Liver (tissue), 9 donors: Measurements from ENCODE around the gene POLR3A. TPM values are rescaled to one million over a fixed set of nuclear protein-coding genes. Genes with fewer than 3 reads are reported as not detected.
A peak's percentile ranks its signal among the peaks of the same experiment; 100 is the strongest.

ENCODE experiments used
- DNase-seq: peaks from one replicate; pipeline ENCODE4 v3.0.0-alpha.2; 2017; ENCODE audit warnings: low spot score
- H3K27ac ChIP-seq, 2 donors: one replicate each; pipeline ENCODE4 v1.7.0; 2013; ENCODE audit warnings: inconsistent platforms in 2 of 2, low read length in 2 of 2, control low read depth in 1 of 2, low read depth in 1 of 2, mild to moderate bottlenecking in 1 of 2
- H3K27me3 ChIP-seq, 4 donors: one replicate each; pipeline versions ENCODE4 v1.6.1 to v1.7.0; 2013; ENCODE audit warnings: low read length in 3 of 4, inconsistent platforms in 1 of 4, mild to moderate bottlenecking in 1 of 4, moderate library complexity in 1 of 4; ENCODE audit not compliant: control insufficient read depth in 4 of 4, insufficient read depth in 4 of 4
- H3K36me3 ChIP-seq, 4 donors: one replicate each; pipeline versions ENCODE4 v1.6.1 to v1.7.0; 2013; ENCODE audit warnings: low read length in 3 of 4, mild to moderate bottlenecking in 3 of 4, low read depth in 1 of 4, moderate library complexity in 1 of 4; ENCODE audit not compliant: control insufficient read depth in 4 of 4, insufficient read depth in 3 of 4
- H3K4me1 ChIP-seq, 4 donors: one replicate each; pipeline versions ENCODE4 v1.6.1 to v1.7.0; 2013; ENCODE audit warnings: low read length in 3 of 4, mild to moderate bottlenecking in 3 of 4, moderate library complexity in 1 of 4; ENCODE audit not compliant: control insufficient read depth in 4 of 4, insufficient read depth in 4 of 4
- H3K4me3 ChIP-seq, 3 donors: one replicate each; pipeline versions ENCODE4 v1.6.1 to v1.7.0; 2013; ENCODE audit warnings: low read length in 3 of 3, control low read depth in 1 of 3, low read depth in 1 of 3, mild to moderate bottlenecking in 1 of 3
- H3K9ac ChIP-seq, 2 donors: one replicate each; pipeline ENCODE4 v1.7.0; 2013; ENCODE audit warnings: low read length in 2 of 2, mild to moderate bottlenecking in 2 of 2, moderate library complexity in 2 of 2, control low read depth in 1 of 2, low read depth in 1 of 2
- H3K9me3 ChIP-seq, 4 donors: one replicate each; pipeline versions ENCODE4 v1.6.1 to v1.7.0; 2013; ENCODE audit warnings: low read length in 3 of 4; ENCODE audit not compliant: control insufficient read depth in 4 of 4
- EGR1 ChIP-seq, 2 donors: IDR thresholded peaks; 2 replicates each; pipeline ENCODE4 v1.6.1; 2016 to 2018; ENCODE audit warnings: antibody characterized with exemption in 2 of 2, low read depth in 2 of 2
- GABPA ChIP-seq, 2 donors: IDR thresholded peaks in 1 of 2; conservative IDR thresholded peaks in 1 of 2; 2 replicates each; pipeline ENCODE4 v1.6.1; 2016; ENCODE audit warnings: antibody characterized with exemption in 2 of 2, mild to moderate bottlenecking in 1 of 2, moderate library complexity in 1 of 2
- HNF4A ChIP-seq, 2 donors: conservative IDR thresholded peaks; 2 replicates each; pipeline ENCODE4 v1.6.1; 2016; ENCODE audit warnings: antibody characterized with exemption in 2 of 2, mild to moderate bottlenecking in 2 of 2
- HNF4G ChIP-seq: IDR thresholded peaks from 2 replicates; pipeline ENCODE4 v1.6.1; 2016; ENCODE audit warnings: antibody characterized with exemption
- JUND ChIP-seq, 2 donors: IDR thresholded peaks; 2 replicates each; pipeline ENCODE4 v1.6.1; 2016; ENCODE audit warnings: antibody characterized with exemption in 2 of 2
- NR2F2 ChIP-seq: IDR thresholded peaks from 2 replicates; pipeline ENCODE4 v1.6.1; 2016; ENCODE audit warnings: antibody characterized with exemption
- RAD21 ChIP-seq, 2 donors: IDR thresholded peaks; 2 replicates each; pipeline ENCODE4 v1.6.1; 2016; ENCODE audit warnings: antibody characterized with exemption in 2 of 2, mild to moderate bottlenecking in 2 of 2
- RXRA ChIP-seq, 2 donors: IDR thresholded peaks; 2 replicates each; pipeline ENCODE4 v1.6.1; 2017 to 2018; ENCODE audit warnings: antibody characterized with exemption in 2 of 2, mild to moderate bottlenecking in 1 of 2
- SP1 ChIP-seq: IDR thresholded peaks from 2 replicates; pipeline ENCODE4 v1.6.1; 2018; ENCODE audit warnings: antibody characterized with exemption, mild to moderate bottlenecking
- TAF1 ChIP-seq: conservative IDR thresholded peaks from 2 replicates; pipeline ENCODE4 v1.6.1; 2016; ENCODE audit warnings: antibody characterized with exemption, mild to moderate bottlenecking
- YY1 ChIP-seq: IDR thresholded peaks from 2 replicates; pipeline ENCODE4 v1.6.1; 2016; ENCODE audit warnings: antibody characterized with exemption, mild to moderate bottlenecking
- WGBS: extraction: QIAGEN DNeasy Blood & Tissue Kit; methylation state at CpG from one replicate; pipeline ENCODE4 v1.1.7; 2013; 5-methylcytosine and 5-hydroxymethylcytosine counted together
- polyA plus RNA-seq, 2 donors: library from polyadenylated mRNA; stranded (reverse) in 1 of 2; unstranded in 1 of 2; fragments of 200-250 nt in 1 of 2; fragments of >200 nt in 1 of 2; fragmentation: Nextera tagmentation in 1 of 2; extraction: Ambion mirVana in 1 of 2; gene quantifications; one replicate each; pipeline versions ENCODE4 v1.2.1 to v1.2.3, GENCODE V29; 2013 to 2015
- total RNA-seq, 2 donors: library from RNA; depleted of rRNA; stranded (reverse); fragments of >200 nt; gene quantifications; one replicate each; pipeline ENCODE4 v1.2.3, GENCODE V29; 2014
- TF ChIP-seq, protein P1 (sequence below): IDR thresholded peaks from 2 replicates; pipeline ENCODE4 v1.6.1; 2016; ENCODE audit warnings: antibody characterized with exemption, mild to moderate bottlenecking
- TF ChIP-seq, protein P2 (sequence below): IDR thresholded peaks from 2 replicates; pipeline ENCODE4 v1.6.1; 2016; ENCODE audit warnings: antibody characterized with exemption
- TF ChIP-seq, protein P3 (sequence below): IDR thresholded peaks from 2 replicates; pipeline ENCODE4 v1.6.1; 2016; ENCODE audit warnings: antibody characterized with exemption
- TF ChIP-seq, protein P4 (sequence below): fragments of 150-350 bp; IDR thresholded peaks from 2 replicates; pipeline ENCODE4 v1.5.1; 2017; ENCODE audit warnings: improper control_type of control experiment, low read depth, low read length; ENCODE audit not compliant: missing input control
- TF ChIP-seq, protein P5 (sequence below): IDR thresholded peaks from 2 replicates; pipeline ENCODE4 v1.6.1; 2016; ENCODE audit warnings: antibody characterized with exemption
- donor health status: healthy.
- donor health status: healthy.
- donor health status: healthy.
- donor health status: healthy.
- donor health status: healthy.

The POLR3A gene
- total and polyA plus RNA-seq, 4 donors, result 3.2 to 9.6 (median 5.5) TPM

DNA sequence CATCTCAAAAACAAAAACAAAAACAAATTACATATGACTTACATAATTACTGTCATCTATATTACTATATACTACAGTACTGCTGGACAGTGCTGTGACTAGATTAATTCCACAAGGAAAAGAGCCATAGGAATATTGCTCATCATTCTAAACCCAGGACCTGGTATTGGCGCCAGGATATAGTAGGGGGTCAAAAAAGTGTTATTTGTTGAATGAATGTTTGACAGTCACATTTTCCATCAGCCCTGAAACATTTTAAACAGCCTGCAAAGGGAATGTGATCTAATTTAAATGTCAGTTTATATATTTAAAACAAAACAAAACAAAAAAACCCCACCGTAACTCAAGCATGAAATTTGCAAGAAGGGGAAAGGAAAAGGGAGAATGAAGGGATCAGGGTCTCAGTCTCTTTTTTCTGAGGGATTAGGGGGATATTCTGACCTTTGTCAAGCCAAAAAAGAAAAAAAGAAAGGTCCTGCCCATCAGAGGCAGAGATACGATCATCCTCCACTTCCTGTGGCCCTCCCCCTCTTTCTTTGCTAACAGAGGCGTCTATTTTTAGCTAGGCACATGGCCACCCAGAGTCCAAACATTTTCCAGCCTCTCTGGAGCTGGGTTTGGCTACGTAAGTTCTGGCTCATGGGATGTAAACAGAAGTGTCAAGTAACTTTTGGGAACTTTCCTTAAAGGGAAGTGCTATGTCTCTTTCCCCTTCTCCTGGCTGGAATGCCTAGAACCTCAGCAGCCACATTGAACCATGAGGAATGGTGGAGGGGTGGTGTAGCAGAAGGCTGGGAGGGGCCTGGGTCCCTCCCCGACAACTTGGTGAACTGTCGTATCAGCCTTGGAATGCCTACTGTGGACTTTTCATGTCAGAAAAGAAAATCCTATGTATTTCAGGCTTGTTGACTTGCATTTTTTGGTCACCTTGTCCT lies 58.2 kb downstream of the POLR3A start (continued):
- TF ChIP-seq, protein P1, sequence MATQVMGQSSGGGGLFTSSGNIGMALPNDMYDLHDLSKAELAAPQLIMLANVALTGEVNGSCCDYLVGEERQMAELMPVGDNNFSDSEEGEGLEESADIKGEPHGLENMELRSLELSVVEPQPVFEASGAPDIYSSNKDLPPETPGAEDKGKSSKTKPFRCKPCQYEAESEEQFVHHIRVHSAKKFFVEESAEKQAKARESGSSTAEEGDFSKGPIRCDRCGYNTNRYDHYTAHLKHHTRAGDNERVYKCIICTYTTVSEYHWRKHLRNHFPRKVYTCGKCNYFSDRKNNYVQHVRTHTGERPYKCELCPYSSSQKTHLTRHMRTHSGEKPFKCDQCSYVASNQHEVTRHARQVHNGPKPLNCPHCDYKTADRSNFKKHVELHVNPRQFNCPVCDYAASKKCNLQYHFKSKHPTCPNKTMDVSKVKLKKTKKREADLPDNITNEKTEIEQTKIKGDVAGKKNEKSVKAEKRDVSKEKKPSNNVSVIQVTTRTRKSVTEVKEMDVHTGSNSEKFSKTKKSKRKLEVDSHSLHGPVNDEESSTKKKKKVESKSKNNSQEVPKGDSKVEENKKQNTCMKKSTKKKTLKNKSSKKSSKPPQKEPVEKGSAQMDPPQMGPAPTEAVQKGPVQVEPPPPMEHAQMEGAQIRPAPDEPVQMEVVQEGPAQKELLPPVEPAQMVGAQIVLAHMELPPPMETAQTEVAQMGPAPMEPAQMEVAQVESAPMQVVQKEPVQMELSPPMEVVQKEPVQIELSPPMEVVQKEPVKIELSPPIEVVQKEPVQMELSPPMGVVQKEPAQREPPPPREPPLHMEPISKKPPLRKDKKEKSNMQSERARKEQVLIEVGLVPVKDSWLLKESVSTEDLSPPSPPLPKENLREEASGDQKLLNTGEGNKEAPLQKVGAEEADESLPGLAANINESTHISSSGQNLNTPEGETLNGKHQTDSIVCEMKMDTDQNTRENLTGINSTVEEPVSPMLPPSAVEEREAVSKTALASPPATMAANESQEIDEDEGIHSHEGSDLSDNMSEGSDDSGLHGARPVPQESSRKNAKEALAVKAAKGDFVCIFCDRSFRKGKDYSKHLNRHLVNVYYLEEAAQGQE, result peak; percentile 84

DNA sequence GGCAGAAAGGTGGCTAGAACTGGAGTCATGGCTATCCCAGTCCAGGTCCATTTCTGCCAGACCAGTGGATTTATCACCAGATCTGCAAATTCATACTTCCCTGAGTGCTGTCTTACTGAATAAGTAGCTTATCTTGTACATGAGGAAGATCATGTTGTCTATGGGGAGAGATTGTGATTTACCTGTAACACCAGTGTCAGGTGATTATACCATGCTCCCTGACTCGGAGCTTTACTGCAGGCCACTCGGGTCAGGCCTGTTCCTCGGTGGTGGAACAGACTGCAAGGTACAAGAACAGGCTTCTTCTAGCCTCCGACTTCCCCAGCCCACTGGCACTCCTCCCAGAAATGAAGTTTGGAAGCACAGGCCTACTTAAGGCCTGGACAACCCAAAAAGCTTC lies 60.2 kb downstream of the POLR3A start:
- H3K27ac ChIP-seq, result peak overlapping the region in 1 of 2 donors; percentile 18

More for the DNA sequence above, 60.2 kb downstream of the POLR3A start:
- Histone ChIP-seq H3K9ac (no peak overlapping the region), H3K9me3 (no peaks in the 10 kb centered on the region), H3K4me3 (no peak overlapping the region), H3K27me3 (no peaks in the 10 kb centered on the region), H3K4me1 (peaks cover 3 to 8% (median 7%) of the 10 kb centered on the region in 4 donors), H3K36me3 (no peaks in the 10 kb centered on the region)
- 83% methylated on average over 4 of the region's 4 CpGs for WGBS
- TF ChIP-seq TAF1, result no peak
- TF ChIP-seq SP1, result no peak
- TF ChIP-seq YY1, result no peak
- no peak for TF ChIP-seq GABPA (IDR thresholded peaks at IDR 0.05 in 1 of 2, conservative IDR thresholded peaks at IDR 0.05 in 1 of 2)
- TF ChIP-seq, protein P2, sequence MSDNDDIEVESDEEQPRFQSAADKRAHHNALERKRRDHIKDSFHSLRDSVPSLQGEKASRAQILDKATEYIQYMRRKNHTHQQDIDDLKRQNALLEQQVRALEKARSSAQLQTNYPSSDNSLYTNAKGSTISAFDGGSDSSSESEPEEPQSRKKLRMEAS, result no peak
- TF ChIP-seq, protein P3, sequence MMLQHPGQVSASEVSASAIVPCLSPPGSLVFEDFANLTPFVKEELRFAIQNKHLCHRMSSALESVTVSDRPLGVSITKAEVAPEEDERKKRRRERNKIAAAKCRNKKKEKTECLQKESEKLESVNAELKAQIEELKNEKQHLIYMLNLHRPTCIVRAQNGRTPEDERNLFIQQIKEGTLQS, result no peak
- TF ChIP-seq, protein P1, result no peak
- no peak for TF ChIP-seq HNF4G
- no peak for TF ChIP-seq EGR1 (IDR thresholded peaks at IDR 0.05; ENCODE audit: low read depth in 2 of 2)
- TF ChIP-seq RXRA (IDR thresholded peaks at IDR 0.05), result no peak
- TF ChIP-seq, protein P4, sequence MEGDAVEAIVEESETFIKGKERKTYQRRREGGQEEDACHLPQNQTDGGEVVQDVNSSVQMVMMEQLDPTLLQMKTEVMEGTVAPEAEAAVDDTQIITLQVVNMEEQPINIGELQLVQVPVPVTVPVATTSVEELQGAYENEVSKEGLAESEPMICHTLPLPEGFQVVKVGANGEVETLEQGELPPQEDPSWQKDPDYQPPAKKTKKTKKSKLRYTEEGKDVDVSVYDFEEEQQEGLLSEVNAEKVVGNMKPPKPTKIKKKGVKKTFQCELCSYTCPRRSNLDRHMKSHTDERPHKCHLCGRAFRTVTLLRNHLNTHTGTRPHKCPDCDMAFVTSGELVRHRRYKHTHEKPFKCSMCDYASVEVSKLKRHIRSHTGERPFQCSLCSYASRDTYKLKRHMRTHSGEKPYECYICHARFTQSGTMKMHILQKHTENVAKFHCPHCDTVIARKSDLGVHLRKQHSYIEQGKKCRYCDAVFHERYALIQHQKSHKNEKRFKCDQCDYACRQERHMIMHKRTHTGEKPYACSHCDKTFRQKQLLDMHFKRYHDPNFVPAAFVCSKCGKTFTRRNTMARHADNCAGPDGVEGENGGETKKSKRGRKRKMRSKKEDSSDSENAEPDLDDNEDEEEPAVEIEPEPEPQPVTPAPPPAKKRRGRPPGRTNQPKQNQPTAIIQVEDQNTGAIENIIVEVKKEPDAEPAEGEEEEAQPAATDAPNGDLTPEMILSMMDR, result no peak
- TF ChIP-seq, protein P5, sequence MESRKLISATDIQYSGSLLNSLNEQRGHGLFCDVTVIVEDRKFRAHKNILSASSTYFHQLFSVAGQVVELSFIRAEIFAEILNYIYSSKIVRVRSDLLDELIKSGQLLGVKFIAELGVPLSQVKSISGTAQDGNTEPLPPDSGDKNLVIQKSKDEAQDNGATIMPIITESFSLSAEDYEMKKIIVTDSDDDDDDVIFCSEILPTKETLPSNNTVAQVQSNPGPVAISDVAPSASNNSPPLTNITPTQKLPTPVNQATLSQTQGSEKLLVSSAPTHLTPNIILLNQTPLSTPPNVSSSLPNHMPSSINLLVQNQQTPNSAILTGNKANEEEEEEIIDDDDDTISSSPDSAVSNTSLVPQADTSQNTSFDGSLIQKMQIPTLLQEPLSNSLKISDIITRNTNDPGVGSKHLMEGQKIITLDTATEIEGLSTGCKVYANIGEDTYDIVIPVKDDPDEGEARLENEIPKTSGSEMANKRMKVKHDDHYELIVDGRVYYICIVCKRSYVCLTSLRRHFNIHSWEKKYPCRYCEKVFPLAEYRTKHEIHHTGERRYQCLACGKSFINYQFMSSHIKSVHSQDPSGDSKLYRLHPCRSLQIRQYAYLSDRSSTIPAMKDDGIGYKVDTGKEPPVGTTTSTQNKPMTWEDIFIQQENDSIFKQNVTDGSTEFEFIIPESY, result no peak
- TF ChIP-seq NR2F2, result no peak
- no peak for TF ChIP-seq HNF4A (conservative IDR thresholded peaks at IDR 0.05)
- TF ChIP-seq JUND (IDR thresholded peaks at IDR 0.05), result no peak
- TF ChIP-seq RAD21 (IDR thresholded peaks at IDR 0.05), result no peak
- no peak for DNase-seq
